NCI-H526 treated with DMSO at 0.1 percent for 48 hours (cell line): ENCODE results near the gene TECPR1.
A peak's percentile ranks its signal among the peaks of the same experiment; 100 is the strongest.

Experiments used
- DNase-seq: peaks from one replicate; lab custom pipeline; 2025; lab: John Stamatoyannopoulos, UW

Gene TECPR1, protein sequence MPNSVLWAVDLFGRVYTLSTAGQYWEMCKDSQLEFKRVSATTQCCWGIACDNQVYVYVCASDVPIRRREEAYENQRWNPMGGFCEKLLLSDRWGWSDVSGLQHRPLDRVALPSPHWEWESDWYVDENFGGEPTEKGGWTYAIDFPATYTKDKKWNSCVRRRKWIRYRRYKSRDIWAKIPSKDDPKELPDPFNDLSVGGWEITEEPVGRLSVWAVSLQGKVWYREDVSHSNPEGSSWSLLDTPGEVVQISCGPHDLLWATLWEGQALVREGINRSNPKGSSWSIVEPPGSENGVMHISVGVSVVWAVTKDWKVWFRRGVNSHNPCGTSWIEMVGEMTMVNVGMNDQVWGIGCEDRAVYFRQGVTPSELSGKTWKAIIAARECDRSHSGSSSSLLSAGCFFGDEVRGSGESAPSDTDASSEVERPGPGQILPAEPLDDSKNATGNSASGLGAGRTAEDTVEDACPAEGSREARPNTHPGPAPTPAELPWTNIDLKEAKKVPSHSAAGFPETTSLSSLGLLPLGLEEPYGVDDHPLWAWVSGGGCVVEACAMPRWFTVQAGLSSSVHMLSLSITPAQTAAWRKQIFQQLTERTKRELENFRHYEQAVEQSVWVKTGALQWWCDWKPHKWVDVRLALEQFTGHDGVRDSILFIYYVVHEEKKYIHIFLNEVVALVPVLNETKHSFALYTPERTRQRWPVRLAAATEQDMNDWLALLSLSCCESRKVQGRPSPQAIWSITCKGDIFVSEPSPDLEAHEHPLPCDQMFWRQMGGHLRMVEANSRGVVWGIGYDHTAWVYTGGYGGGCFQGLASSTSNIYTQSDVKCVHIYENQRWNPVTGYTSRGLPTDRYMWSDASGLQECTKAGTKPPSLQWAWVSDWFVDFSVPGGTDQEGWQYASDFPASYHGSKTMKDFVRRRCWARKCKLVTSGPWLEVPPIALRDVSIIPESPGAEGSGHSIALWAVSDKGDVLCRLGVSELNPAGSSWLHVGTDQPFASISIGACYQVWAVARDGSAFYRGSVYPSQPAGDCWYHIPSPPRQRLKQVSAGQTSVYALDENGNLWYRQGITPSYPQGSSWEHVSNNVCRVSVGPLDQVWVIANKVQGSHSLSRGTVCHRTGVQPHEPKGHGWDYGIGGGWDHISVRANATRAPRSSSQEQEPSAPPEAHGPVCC

DNA sequence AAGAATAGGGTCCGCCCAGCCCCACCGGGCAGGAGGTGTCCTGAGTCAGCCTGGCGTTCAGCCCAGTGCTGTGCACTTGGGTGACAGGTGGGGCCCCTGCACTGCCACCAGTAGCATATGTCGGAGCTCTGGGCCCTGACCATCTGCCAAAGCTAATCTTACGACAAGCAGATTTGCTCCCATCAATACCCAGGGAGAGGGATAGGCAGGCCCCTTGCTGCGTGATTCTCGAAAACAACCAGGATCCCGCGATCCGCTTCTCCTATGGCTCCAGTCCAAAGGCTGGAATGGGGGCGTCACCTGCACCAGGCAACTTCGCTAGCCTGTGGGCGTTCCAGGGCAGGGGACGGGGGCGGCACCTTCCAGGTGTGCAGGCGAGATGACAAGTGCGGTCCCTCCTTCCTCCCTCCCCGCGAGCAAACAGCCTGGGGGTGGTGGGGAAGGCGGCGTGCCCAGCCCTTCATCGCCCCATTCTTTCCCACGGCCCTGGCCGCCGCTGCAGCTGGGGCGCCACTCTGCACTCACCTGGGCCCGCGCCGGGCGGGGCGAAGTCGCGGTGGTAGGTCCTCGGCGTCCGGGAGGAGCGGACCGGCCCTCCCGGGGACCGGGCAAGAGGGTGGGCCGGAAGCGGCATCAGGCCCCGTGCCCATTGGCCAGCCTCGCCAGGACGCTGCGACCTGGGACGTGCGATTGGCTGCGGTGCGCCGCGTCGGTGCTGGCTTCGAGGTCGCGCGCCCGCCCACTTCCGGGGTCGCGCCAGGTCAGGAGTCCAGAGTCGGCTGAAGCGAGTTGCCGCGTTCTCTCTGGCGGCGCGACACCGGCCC lies at the start of gene TECPR1:
TSS of gene TECPR1 (minus strand) at position 632 of the 824 bp plus-strand sequence. CDS start 6,086 bp downstream, outside the sequence.
- DNase-seq: peak; percentile 88

DNA sequence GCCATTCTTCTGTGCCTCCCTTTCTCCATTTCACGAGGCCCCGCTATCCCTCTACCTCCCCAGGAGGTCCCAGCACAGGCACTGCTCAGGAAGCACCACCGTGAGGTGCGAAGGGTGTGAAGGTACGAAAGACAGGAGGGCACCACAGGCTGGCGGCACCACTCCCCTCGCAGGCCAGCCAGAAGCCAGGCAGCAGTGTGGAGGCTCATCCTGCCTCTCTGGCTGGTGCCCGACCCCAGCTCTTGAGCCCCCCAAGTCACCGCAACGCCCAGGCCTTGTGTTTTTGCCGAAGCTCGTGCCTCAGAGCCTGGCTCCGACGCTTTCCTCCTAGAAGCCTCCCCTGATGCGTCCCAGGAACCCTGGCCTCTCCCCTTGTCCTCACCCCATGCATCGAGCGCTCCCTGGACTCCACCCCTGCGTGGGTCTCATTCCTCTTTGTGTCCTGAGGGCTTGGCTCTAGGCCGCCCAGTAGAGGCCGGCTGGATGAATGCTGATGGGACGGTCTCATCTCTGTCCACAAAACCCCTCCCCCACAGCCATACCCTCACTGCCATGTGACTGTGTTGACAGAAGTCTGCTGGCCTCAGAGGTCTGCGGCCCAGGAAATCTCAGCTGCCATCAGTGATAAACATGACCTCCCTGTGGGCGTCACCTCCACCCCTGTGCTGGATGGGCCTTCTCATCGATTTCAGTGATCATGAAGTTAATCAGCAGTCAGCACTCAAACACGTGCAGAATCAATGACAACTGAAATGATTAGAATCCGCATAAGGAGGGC lies 48.8 kb upstream of the TECPR1 start:
- no peak for DNase-seq

DNA sequence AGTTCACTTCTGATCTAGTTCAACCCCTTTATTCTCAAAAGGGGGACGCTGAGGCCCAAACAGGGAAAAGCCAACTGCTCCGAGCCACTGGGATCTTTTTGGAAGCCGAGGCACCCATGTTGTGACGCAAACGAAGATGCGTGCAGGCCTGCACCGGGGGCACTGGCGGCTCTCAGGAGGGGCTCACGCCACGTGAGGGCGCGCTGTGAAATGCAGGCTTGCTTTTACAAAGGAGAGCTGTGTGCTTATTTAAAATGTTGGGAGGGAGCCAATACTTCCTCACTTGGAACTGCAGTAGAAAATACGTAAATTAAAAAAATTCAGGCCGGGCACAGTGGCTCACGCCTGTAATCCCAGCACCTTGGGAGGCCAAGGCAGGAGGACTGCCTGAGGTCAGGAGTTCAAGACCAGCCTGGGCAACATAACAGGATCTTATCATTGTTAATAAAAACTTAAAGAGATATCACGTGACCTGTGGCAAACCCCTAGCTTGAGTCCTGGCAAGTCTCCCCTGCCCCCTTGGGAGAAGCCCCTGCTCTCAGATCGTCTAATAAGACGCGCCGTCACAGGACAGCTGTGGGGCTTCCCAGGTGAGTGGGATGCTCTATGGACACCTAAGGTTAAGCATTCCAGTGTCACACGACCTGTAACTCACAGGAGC lies 45.7 kb upstream of the TECPR1 start:
- DNase-seq: no peak

DNA sequence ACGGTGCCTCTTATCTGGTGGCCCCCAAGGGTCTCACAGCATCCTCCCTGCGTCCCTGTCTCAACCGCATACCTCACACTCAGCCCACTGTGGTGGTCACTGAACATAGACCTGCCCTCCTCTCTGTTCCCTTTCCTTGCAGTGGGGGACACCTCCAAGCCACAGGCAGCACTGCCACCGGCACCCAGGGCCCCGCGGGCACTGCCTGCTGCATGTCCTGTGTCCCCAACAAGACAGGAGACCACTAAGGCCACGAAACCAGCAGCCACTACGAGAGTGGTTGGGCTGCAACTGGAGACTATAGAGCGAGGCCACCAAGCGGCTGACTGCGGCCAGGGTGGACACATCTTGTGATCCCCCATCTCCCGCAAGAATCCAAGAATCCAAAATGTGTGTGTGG lies 44.8 kb upstream of the TECPR1 start:
- DNase-seq: no peak

DNA sequence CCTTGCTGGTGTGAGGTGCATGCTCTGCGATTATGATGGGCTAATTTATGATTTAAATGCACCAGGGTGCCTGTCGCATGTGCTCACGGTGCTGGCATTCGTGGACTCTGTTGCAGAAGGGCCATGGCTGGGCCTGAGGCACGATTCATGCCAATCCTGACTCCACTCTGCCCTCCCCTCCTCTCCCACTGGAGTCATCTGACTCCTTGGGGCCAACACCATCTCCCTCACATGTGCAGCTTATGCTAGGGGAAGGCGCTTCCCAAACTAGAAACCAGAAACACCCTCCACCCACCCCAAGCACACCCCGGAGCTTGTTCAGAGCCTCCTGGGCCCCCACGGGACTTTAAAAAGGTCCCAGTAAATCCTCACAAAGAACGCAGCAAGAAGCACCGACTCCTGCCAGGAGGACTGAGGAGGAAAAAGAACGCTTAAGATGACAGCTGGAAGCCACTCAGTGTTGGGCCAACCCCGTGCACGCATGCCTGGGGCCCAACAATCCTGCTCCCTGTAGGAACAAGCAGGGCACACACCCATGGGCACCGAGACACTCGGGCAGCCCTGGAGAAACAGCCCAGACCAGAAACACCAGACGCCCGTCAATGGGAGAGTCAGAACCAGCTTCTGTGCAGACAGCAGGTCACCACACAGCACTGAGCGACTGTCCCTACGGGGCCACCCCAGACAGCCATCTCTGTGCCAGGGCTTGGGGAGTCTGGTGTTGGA lies 43.6 kb upstream of the TECPR1 start:
- DNase-seq: no peak

DNA sequence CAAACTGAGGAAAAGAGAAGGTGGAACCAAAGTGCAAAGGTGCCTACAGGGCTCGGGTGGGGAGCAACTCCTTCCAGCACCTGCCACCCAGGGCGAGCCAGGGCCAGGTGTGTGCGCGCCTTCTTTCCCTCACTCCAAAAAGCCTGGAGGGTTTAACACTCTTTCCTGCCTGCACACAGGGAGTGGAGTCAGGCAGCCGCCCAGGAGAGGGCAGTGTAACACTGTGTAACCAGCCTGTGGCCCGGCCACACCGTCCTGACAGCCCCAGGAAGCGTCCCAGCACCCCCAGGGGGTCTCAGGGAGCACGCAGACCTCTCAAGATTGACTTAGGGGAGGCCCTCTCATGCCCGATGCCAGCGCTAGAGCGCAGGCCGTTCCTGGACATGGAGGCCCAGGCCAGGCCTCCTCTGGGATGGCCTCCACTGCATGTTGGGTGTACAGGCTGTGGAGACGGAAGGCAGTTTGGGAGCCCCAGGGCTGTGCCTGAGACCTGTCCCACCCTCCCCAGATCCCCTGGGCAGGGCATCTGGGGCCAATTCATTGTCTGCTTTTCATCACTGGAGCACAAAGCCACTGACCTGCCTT lies 42.9 kb upstream of the TECPR1 start:
- peak; percentile 46 for DNase-seq

DNA sequence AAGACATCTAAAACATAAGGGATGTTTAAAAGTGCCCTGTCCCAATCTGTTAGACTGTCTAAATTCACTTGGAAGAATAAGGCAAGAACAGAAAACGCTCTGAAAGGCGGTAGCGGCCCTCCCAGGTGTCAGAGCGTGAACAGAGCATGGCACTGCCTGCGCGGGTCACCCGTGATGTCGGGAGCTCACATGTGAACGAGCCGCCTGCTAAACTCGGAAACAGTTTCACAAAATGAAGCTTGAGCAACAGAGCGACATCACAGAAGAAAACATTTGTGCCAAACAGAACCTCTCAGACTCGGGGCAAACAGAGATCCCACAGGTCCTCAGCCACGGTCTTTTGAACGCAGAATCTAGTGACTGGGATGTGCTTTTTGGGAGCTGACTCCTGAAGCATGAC lies 42.3 kb upstream of the TECPR1 start:
- no peak for DNase-seq

DNA sequence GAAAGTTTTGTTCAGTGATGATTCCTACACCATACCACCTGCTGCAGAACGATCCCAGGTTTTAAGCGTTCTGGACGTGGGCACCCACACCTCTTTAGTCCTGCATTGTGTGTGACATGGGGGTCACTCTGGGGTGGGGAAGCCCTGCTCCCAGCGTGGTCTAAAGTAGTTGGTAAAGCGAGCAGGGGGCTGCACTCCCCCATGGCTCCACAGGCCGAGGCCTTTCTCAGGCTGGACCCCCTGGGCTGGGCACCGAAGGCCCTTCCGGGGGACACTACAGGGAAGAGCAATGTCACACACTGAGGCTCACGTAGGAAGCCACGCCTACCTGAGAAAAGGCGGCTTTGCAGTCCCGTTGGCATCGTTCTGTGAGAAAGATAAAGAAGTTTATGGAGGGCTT lies 41.7 kb upstream of the TECPR1 start:
- DNase-seq: no peak

DNA sequence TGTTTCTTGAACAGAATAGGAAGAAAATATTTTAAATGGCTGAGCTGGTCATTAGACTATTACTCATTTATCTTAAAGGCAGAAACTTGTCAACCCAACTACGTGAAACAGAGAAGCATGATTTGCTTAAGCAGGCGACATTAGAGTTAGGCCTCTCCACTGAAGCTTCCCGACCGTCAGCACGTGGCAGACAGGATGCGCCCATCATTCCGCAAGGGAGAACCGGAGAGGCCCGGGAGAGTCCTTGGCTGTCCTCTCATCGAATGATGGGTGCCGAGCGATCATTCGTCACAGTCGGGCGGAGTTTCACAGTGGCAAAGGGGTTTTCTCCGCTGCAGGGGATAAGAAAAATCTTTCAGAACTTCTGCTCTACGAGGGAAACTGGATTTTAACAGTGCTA lies 41.2 kb upstream of the TECPR1 start:
- DNase-seq: no peak

DNA sequence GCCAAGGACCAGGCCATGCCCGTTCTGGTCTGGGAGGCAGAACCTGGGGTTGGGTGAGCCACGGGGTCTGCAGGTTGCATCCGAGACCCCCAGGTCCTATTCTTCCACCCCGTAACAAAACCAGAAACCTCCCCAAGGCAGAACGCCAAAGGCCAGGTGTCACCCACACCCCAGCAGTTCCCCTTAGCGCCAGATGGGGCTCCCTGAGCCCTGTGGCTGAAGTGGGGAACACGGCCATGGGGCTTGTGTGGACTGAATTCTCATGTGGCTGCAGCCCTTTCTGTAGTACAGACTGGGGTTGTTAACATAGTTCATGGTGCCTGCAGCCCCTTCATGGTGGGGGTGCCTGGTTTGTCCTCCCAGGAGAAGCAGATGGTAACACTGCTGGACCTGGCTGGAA lies 39.7 kb upstream of the TECPR1 start:
- DNase-seq: no peak

DNA sequence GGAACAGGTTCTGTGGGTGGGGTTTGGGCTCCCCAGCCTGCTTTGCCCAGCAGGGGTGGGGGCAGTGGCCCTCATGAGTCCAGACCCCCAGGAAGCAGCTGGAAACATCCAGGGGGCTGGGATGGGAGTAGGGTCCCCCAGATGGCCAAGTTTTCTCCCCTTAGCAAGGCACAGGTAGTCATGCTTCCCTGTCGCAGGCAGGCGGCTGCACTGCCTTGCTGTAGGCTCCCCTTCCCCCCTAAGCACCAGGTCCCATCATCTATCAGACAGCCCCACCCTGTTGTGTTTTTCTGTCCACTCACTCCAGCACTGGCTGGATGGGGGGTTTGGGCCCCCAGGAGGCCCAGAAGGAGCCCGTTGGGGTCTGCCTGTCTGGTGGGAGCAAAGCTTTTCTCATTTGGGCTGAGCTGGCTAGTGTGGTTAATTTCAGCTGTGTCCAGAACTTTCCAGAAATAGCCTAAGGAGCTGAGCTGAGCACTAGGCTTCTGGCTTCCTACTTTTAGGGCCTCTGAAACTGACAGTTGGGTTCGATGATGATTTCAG lies 37.4 kb upstream of the TECPR1 start:
- no peak for DNase-seq

DNA sequence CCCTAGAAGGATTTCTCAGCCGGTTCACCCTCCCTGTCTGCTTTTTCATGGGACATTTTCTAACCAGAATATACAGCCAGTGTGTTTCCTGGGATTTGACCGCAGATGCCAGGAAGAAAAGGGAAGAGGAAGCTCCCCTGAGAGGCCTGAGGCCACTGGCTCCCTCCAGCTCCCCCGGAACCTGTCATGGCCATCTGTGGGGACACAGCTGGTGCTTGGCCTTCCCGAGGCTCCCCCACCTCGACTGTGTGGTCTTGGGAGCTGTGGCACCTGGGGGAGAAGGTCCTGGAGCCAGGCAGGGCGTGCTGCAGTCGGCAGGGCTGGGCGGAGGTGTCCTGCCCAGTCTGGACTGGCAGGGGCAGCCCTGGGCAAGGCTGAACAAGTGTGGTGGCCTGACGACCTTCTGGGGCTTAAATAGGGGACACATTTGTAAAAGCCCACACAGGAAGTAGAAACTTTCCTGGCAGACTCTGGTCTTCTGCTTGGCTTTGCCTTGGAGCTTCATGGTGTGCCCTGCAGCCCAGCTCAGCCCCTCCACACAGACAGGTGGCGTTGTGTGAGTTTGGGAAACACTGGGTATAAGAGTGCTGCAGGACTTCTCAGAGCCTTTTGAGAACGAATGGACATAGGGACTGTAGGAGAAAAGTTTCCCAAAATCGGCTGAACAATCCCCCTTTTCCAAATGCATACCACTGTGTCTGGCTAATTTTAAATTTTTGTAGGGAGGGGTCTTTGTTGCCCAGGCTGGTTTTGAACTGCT lies 36.2 kb upstream of the TECPR1 start:
- no peak for DNase-seq

DNA sequence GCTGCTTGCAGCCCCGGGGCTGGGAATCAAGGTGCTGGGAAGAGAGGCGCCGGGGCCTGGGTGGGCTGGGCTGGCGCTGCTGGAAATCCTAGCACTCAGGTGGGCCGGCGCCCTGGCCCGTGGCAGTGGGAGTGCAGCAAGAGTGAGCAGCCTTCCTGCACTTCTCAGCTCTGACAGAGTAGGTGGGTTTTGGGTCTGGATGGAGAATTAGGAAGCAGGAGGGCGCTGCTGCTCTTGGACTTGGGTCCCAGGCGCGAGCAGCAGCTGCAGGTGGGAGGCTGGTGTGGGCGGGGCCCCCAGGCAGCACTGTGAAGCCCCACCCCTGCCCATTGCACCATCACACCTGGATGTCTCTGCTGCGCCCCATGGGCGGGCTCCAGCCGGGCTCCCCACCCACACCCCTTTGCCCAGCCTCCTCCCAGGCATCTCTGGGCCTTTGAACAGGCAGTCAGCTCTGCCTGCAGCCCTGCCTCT lies 35.5 kb upstream of the TECPR1 start:
- peak; percentile 27 for DNase-seq

DNA sequence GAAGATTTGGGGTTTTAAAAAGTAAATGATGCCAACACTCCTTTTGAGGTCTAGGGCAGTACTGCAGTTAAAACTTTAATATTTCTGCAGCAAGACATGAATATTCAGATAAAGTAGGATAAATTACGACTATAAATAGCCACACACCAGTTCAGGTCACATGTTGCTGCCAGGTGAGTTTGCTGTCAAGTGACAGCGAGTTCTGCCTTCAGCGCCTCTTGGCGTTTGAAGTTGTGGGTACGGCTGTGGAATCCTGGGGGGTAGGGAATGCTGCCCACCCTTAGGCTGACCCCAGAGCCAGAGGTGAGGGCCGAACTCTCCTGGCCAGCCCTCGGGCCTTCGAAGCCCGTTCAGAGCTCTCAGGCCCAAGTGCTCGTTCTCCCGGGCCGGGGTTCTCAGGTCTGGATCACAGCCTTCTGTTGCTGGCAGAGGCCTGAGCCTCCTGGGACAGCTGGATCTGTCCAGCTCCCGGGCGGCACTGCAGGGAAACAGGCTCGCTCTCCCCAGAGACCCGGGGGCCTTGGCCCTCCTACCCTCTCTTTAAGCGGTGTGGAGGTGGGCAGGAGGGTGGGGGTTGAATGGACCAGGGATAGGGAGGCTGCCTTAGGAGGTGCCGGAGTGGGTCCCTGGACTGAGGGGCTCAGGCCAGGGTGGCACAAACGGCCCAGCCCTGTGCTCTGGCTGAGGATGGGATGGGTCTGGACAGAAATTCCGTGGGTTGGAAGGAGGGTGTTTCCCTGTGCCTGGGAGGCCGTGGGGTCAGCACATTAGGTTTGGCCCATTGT lies 34.9 kb upstream of the TECPR1 start:
- DNase-seq: peak; percentile 34

DNA sequence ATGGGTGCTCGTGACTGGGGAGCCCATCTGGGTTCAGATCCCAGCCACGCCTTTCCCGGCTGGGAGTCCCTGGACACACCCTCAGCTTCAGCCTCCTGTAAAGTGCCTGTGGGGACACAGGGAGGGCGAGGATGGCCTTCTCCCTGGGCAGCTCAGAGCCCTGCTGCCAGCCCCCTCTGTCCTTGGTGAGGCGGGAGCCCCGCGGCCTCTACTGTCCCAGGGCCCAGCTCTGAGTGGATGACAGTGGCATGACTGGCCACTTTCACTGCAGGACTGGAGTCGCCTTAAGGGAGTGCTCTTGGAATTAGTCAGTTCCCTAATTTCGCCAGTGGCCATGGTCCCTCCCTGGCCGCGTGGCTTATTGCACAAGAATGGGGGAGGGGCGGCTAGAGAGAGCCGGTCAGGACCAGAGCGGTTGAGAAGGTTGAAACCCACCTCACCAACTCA lies 34.1 kb upstream of the TECPR1 start:
- no peak for DNase-seq

DNA sequence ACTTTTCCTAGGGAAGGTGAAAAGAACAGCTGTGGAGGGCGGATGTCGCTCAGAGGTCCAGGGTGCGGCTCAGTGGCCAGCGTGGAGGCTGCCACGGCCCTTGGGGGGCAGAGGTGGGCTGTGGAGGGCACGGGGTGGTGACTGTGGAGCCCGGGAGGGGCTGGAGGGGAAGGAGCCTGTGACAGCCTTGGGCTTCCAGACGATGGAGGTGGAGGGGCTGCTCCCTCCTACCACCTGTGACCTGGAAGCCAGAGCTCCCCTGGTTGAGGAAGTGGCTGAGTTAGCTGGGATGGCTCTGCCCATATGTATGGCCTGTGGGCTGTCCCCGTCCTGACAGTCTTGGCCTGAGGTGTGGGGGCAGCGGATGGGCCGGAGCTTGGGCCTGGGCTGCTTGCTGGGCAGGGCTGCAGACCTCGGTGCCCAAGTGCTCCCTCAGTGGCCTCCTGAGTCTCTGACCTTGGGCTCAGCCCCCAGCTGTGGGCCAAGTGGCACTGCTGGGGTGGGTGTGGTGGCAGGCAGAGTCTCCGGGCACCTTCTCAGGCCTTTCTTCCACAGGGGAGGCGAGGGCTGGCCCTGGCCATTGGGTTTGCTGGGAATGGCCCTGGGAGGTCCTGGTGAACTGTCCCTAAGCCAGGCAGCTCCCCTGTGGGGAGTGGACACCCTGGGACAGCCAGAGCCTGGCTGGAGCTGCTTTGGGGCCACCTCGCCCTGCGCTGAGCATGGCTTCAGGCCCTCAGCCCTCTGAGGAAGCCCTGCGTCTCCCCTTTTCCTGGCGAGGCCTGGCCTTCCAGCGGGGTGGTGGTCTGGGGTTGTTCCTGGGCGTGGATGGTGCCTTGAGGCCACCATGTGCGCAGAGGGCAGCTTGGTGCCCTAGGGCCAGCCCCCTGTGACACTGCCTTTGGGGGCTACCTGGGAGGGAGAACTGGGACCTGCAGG lies 33.4 kb upstream of the TECPR1 start:
- DNase-seq: no peak
